Measurements from ENCODE around the gene ARMC5.

Gene ARMC5

GRCh38 chr16:31507617-31507928, 48.3 kb downstream of the ARMC5 start:
- no peak for TF ChIP-seq USF1 (IDR thresholded peaks at IDR 0.05)
- no peak for TF ChIP-seq MAX (IDR thresholded peaks at IDR 0.05)
- TF ChIP-seq TAF1 (IDR thresholded peaks at IDR 0.05; ENCODE audit: low read depth) = no peak
- no peak for TF ChIP-seq EGR1 (IDR thresholded peaks at IDR 0.05)
- TF ChIP-seq REST (IDR thresholded peaks at IDR 0.05; ENCODE audit: low read depth) = no peak
- TF ChIP-seq FOXM1 (IDR thresholded peaks at IDR 0.05; ENCODE audit: borderline replicate concordance, low read depth) = no peak
- no peak for TF ChIP-seq EP300 (IDR thresholded peaks at IDR 0.05; ENCODE audit: borderline replicate concordance)
- no peak for TF ChIP-seq CREB1 (IDR thresholded peaks at IDR 0.05; ENCODE audit: low read depth)
- no peak for TF ChIP-seq TEAD4 (IDR thresholded peaks at IDR 0.05)
- no peak for TF ChIP-seq ZBTB7A (IDR thresholded peaks at IDR 0.05; ENCODE audit: low read depth)
- TF ChIP-seq RAD21 (IDR thresholded peaks at IDR 0.05; ENCODE audit: low read depth) = no peak
- TF ChIP-seq TCF12 (IDR thresholded peaks at IDR 0.05; ENCODE audit: low read depth) = no peak
- TF ChIP-seq NFIC (IDR thresholded peaks at IDR 0.05) = no peak
- TF ChIP-seq CEBPB (IDR thresholded peaks at IDR 0.05) = no peak
- no peak for TF ChIP-seq YY1 (IDR thresholded peaks at IDR 0.05; ENCODE audit: low read depth)

GRCh38 chr16:31507929-31508705, 48.8 kb downstream of the ARMC5 start, which contains the start of gene RUSF1:
Gene RUSF1 (minus strand): TSS chr16:31508391. CDS start chr16:31508373, 18 bp downstream.
- TF ChIP-seq FOXM1 (IDR thresholded peaks at IDR 0.05; ENCODE audit: borderline replicate concordance, low read depth) (no peak), MAX (IDR thresholded peaks at IDR 0.05) (peak; percentile 88), CEBPB (IDR thresholded peaks at IDR 0.05) (no peak), TAF1 (IDR thresholded peaks at IDR 0.05; ENCODE audit: low read depth) (peak; percentile 96), EGR1 (IDR thresholded peaks at IDR 0.05) (no peak), TCF12 (IDR thresholded peaks at IDR 0.05; ENCODE audit: low read depth) (peak; percentile 67; the same call in 1 of the 2 replicates), RAD21 (IDR thresholded peaks at IDR 0.05; ENCODE audit: low read depth) (no peak), ZBTB7A (IDR thresholded peaks at IDR 0.05; ENCODE audit: low read depth) (peak; percentile 72; the same call in 1 of the 2 replicates), REST (IDR thresholded peaks at IDR 0.05; ENCODE audit: low read depth) (peak; percentile 12; the same call in 1 of the 2 replicates), EP300 (IDR thresholded peaks at IDR 0.05; ENCODE audit: borderline replicate concordance) (no peak), NFIC (IDR thresholded peaks at IDR 0.05) (no peak), USF1 (IDR thresholded peaks at IDR 0.05) (no peak), YY1 (IDR thresholded peaks at IDR 0.05; ENCODE audit: low read depth) (peak; percentile 89), CREB1 (IDR thresholded peaks at IDR 0.05; ENCODE audit: low read depth) (peak; percentile 52; the same call in 1 of the 2 replicates), TEAD4 (IDR thresholded peaks at IDR 0.05) (peak; percentile 4; the same call in 1 of the 2 replicates)

- no peak for TF ChIP-seq FOXM1 (IDR thresholded peaks at IDR 0.05; ENCODE audit: borderline replicate concordance, low read depth)
- no peak for TF ChIP-seq MAX (IDR thresholded peaks at IDR 0.05)
- no peak for TF ChIP-seq CEBPB (IDR thresholded peaks at IDR 0.05)
- TF ChIP-seq RAD21 (IDR thresholded peaks at IDR 0.05; ENCODE audit: low read depth) = no peak
- no peak for TF ChIP-seq REST (IDR thresholded peaks at IDR 0.05; ENCODE audit: low read depth)
- TF ChIP-seq EP300 (IDR thresholded peaks at IDR 0.05; ENCODE audit: borderline replicate concordance) = no peak
- TF ChIP-seq CREB1 (IDR thresholded peaks at IDR 0.05; ENCODE audit: low read depth) = no peak
- no peak for TF ChIP-seq TCF12 (IDR thresholded peaks at IDR 0.05; ENCODE audit: low read depth)
- no peak for TF ChIP-seq EGR1 (IDR thresholded peaks at IDR 0.05)
- no peak for TF ChIP-seq ZBTB7A (IDR thresholded peaks at IDR 0.05; ENCODE audit: low read depth)
Measured at GRCh38 chr16:31508706-31509195, 49.5 kb downstream of the ARMC5 start.
